WTC11 (cell line): ENCODE measurements around the gene ADCY5.

ENCODE experiments used
- ARID4B ChIP-seq: sonication (generic); formaldehyde crosslinking; IDR thresholded peaks from 2 replicates; pipeline ENCODE4 v1.8.0; 2023; ENCODE audit warnings: missing genetic modification reagents, mild to moderate bottlenecking, borderline replicate concordance
- ATF2 ChIP-seq: sonication (generic); formaldehyde crosslinking; IDR thresholded peaks from 2 replicates; pipeline ENCODE4 v1.8.1; 2022; ENCODE audit warnings: low read depth, missing genetic modification reagents, borderline replicate concordance
- ATF3 ChIP-seq: sonication (generic); formaldehyde crosslinking; conservative IDR thresholded peaks from 2 replicates; pipeline ENCODE4 v1.8.1; 2022; ENCODE audit warnings: mild to moderate bottlenecking, missing genetic modification reagents
- CTCF ChIP-seq: fragments of 200-600 bp; IDR thresholded peaks from 2 replicates; pipeline ENCODE4 v1.8.0; 2022; ENCODE audit warnings: antibody characterized with exemption
- ELF4 ChIP-seq: sonication (generic); formaldehyde crosslinking; IDR thresholded peaks from 2 replicates; pipeline ENCODE4 v1.8.1; 2022; ENCODE audit warnings: low read depth, mild to moderate bottlenecking, moderate library complexity, missing genetic modification reagents
- FOXJ3 ChIP-seq: sonication (generic); formaldehyde crosslinking; IDR thresholded peaks from 2 replicates; pipeline ENCODE4 v1.9.0; 2021; ENCODE audit warnings: missing genetic modification reagents, mild to moderate bottlenecking, borderline replicate concordance
- MAX ChIP-seq: sonication (generic); formaldehyde crosslinking; IDR thresholded peaks from 2 replicates; pipeline ENCODE4 v1.8.0; 2022; ENCODE audit warnings: mild to moderate bottlenecking, missing genetic modification reagents
- NR2C2 ChIP-seq: sonication (generic); formaldehyde crosslinking; IDR thresholded peaks from 2 replicates; pipeline ENCODE4 v1.8.0; 2022; ENCODE audit warnings: mild to moderate bottlenecking, missing genetic modification reagents
- ZNF138 ChIP-seq: sonication (generic); formaldehyde crosslinking; conservative IDR thresholded peaks from 2 replicates; pipeline ENCODE4 v1.8.1; 2022; ENCODE audit warnings: mild to moderate bottlenecking, moderate library complexity, missing genetic modification reagents

GRCh38 chr3:123377243-123377740 lies 71.6 kb downstream of the ADCY5 start:
- no peak for TF ChIP-seq NR2C2
- TF ChIP-seq CTCF: no peak
- TF ChIP-seq MAX (CRISPR knock-in tag): no peak
- TF ChIP-seq FOXJ3 (CRISPR knock-in tag): no peak
- TF ChIP-seq ATF3 (CRISPR knock-in tag): no peak
- no peak for TF ChIP-seq ELF4 (CRISPR knock-in tag)
- TF ChIP-seq ZNF138 (CRISPR knock-in tag): no peak
- TF ChIP-seq ATF2 (CRISPR knock-in tag): no peak
- no peak for TF ChIP-seq ARID4B (CRISPR knock-in tag)
